IPS-NIHi7 (cell line): ENCODE results near the gene PRMT7.

Experiments used
- DNase-seq: peaks from one replicate; pipeline ENCODE4 v3.0.0; 2012; ENCODE audit warnings: mixed read lengths; ENCODE audit errors: extremely low spot score

PRMT7 gene

DNA sequence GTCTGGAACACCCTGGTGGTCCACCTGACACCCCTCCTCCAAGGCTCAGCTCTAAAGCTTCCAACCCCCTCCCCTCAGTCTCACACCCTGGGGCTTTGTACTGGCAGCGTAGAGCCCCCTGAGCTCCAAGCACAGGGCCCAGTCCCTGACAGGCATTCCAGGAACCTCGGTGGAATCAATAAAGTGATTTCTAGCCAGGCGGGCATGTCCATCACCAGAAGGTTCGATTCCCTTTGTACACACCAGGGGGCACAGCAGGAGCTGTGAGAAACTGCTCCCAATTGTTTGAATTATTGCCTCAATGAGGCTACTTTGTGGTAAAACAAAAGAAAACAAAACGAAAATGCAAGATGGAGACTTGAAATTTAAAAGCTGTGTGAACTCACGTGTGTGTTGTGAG lies 85.7 kb downstream of the PRMT7 start:
- no peak for DNase-seq

DNA sequence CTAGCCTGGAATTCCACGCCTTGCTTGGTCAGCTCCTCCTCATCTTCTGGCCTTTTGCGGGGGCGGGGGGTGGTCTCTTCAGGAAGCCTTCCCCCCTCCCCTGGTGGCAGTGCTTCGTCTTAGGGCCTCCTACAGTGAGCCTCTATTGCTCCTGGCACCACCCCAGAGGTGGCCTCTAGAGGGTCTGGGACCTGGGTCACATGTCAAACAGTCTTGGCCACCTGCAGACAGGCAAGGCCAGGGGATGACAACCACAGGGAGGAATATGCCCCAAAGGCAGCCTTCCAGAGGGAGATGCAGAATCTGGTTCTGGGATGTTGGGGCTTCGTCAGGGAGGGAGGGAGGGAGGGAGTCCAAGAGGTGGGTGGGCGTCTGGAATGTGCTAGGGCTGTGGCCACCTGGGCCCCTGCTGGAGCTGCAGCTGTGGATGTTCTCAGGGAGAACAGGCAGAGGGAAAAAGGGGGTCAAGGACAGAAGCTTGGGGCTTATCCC lies 86.9 kb downstream of the PRMT7 start:
- no peak for DNase-seq

DNA sequence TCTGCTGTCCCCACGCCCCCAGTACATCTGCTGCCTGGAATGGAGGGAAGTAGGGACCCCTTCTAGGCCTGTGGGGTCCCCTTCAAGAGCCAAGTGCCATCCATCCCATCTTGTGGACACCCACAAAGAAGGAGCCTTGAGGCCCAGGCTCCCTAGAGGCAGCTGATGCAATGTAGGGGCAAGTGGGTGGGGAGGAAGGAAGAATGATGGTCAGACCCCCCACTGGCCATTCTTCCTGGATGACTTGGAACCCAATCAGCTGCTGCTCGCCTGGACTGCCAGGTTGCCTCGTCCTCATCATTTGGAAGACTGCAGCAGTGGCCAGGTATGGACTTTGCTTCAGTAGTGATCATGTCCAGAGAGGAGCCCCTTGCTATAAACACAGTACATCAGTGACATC lies 88.6 kb downstream of the PRMT7 start:
- DNase-seq: no peak

DNA sequence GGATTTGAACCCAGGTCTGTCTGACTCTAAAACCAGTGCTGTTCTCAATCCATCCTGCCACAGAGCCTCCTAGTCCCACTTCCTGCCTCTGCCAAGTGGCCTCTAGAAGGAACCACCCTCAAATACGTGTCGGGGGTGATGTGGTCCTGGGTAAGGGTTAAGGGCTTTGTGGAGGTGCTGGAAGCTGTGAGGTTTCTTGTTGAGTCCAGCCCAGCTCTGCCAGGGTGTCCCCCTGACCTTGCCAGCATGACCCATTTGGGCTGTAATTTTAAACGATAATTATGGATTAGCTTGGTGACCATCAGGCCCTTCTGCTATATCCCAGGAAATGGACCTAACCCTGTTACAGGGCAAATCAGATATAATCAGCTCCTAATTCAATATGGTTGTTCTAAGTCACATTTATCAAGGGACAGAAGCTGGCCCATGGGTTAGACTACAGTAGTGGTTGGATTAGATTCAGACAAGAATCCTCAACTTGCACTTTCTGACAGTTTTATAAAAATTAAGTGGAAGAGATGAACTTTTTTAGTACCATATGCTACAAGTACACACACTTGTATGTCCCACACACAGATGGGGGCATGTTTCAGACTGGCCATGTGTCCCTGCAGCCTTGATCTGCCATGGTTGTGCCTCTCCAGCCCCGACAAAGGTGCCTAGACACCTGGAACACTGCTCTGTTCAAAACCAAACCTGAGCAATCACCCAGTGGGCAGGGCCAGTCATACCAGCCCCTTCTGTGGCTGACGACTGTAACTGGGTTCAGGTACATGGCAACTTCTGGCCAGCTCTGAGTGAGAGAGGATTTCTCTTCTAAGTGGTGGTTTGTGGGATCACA lies 89.5 kb downstream of the PRMT7 start:
- no peak for DNase-seq

DNA sequence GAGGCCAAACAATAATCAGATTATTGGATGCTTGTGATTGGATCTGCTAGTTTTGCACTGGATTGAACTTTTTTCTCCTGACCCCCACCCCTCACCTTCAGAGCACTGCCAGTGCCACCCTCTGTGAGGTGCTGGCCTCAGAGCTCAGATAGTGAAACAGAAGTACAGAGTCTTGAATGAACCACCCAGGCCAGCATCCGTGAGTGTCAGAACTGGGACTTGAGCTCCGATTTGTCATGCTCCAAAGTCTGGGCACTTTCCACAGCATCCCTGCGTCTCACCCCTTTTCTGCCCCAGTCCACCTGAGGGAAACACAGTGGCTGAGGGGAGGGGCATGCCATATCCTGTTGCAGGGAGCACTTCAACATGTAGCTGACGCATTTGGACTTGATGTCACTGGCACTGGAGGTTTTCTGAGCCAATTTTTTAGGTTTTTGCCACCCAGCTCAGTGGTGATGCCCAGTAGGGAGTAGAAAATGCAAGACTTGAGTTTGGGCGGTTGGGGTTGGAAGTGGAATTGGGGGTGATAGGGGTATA lies 90.2 kb downstream of the PRMT7 start:
- no peak for DNase-seq

DNA sequence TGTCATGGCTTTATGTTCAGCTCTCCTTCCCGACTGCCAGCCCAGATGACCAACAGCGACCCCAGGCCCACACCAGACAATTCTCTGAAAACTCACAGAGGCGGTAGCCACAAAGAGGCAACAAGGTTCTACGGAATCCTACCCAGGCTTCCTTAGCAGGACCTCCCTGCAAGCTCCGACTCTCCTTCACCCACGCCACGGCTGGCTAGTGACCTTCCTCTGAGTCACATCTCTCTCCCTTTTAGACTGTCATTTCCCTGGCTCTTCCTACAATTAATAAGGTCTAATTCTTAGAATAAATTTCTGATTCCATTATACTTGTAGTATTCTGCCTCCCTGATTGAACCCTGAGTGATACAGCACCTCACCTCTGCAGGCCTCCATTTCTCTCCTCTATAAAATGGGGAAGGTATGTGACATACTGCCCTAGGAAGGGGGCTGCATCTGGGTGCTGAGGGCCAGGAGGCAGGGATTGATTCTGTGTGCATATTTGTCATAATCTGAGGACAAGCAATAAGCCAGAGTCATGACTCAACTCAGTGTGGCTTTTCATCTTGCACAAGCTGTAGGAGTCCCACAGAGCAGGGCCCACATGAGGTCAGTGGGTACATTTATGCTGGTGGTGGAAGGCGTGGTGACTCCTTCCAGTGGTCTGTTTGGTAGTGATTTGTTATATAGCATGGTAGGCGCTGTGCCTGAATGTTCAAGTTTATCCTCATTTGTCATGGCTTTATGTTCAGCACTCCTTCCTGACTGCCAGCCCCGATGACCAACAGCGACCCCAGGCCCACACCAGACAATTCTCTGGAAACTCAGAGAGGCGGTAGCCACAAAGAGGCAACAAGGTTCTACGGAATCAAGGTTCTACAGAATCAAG lies 91.3 kb downstream of the PRMT7 start:
- no peak for DNase-seq

DNA sequence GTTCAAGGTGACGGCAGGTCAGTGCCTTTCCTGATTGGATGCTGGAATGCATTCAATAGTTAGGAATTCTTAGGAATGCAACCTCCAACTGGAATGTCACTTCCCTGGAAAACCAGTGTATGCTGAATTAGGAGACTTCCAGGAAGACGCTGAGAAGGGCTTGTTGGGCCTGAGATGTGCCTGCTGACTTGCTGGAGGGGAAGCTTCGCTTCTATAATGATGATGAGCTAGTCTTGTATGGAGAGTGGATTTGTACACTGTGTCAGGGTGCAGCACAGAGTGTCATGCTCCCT lies 91.9 kb downstream of the PRMT7 start:
- DNase-seq: no peak

DNA sequence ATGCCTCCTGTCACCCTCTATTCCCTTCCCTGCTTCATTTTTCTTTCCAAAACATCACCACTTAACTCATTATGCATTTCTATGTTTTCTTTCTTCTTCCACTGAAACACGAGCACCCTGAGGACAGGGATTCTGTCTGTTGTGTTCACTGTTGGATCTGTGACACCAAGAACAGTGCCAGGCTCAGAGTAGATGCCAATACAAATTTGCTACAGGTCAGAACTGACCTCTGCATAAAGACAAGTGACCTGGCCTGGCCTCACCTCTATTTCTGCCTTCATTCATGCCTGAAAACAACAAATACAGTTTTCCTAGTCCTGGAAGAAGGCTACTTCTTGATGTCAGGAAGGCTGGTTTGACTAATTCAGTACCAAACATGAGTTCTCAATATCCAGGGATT lies 92.4 kb downstream of the PRMT7 start:
- DNase-seq: no peak

DNA sequence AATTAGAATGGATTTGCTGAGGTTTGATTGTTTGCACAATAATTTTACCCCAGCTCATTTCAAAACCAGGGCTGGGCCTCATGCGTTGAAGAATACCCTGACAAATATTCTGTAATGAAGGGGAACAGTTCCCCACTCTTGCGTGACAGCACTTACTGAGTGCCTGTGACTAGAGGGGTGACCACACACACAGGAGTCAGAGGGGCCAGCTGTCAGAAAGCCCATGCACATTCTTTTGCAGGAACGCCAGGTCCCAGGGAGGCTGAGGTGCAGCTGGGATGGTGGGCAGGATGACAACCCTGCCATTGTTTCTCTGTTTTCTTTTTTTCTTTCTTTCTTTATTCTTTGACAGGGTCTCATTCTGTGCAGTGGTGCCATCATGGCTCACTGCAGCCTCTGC lies 92.9 kb downstream of the PRMT7 start:
- no peak for DNase-seq

DNA sequence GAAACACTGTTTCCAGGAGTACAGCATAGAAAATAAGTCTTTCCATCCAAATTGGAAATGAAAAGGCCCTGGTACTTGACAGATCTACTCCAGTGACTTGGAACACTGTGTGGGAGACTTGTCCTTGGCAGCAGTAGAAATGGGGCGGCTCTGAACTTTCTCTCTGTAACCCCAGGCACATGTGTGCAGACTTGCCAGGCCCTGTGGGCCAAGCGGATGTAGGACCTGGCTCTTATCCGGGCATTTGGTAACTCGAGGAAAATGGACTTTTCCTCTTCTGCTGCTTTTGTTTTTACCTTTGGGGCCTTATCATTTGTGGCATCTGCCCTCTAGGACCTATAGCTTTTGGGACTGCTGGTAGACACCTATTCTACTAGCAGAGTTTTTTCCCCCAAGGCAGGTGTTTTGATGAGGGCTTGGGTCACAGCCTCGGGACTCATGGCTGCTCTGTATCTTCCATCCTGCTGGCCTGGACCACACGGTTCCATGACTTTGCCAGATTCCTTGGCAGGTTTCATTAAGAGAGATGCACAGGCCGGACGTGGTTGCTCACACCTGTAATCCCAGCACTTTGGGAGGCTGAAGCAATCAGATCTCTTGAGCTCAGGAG lies 94.0 kb downstream of the PRMT7 start:
- no peak for DNase-seq

DNA sequence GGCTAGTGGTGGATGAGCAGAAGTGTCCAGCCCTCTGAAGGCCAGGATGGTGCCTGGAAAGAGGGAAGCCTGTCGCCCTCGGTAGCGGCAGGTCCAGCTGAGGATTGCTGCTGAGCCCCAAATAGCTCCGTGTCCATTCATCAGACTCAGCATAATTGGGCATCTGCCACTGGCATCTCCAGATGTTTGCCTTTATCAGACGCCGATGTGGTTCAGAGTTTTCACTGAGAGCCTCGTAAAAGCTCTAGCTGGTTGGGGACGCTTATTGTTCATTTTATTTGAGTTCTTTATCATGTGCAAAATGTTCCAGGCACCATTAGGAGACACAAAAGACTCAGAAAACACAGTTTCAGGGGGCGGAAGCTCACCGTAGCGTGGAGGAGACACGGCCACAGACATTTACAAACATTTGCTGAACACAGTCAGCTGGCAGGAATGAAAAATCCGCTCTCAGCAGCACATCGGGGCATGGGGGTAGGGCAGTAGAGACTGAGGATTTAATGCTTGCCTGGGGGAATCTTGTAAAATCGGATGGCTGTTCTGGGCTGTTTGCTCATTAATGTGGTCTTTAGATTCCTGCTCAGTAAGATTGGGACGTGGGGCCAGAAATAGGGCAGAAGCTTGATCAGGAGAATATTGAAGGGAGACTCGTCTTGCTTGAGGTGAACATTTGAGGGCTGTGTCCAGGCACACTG lies 95.8 kb downstream of the PRMT7 start:
- no peak for DNase-seq
